HG03460 (cell line): ENCODE measurements around the gene CDHR1.

ENCODE experiments used
- ATAC-seq: cut with Tn5 transposase; IDR thresholded peaks from one replicate; pipeline ENCODE4 v1.9.1; 2021; ENCODE audit not compliant: unreplicated experiment

The CDHR1 gene

GRCh38 chr10:84198206-84198915 is 4.0 kb downstream of the CDHR1 start:
- no peak for ATAC-seq

- no peak for ATAC-seq
Measured at GRCh38 chr10:84200537-84201243, 6.4 kb downstream of the CDHR1 start.

- ATAC-seq = no peak
Measured at GRCh38 chr10:84201244-84201606, 6.9 kb downstream of the CDHR1 start.

GRCh38 chr10:84201682-84202081 is 7.3 kb downstream of the CDHR1 start:
- no peak for ATAC-seq

GRCh38 chr10:84202349-84202748 is 8.0 kb downstream of the CDHR1 start:
- ATAC-seq = no peak

GRCh38 chr10:84204122-84204521 is 9.8 kb downstream of the CDHR1 start:
- peak; percentile 61 for ATAC-seq

GRCh38 chr10:84204610-84205009 is 10.3 kb downstream of the CDHR1 start:
- no peak for ATAC-seq

- peak; percentile 71 for ATAC-seq
Measured at GRCh38 chr10:84205049-84205852, 10.9 kb downstream of the CDHR1 start.

- ATAC-seq = no peak
Measured at GRCh38 chr10:84205853-84206525, 11.7 kb downstream of the CDHR1 start.

GRCh38 chr10:84208023-84208422 is 13.7 kb downstream of the CDHR1 start:
- ATAC-seq = no peak

GRCh38 chr10:84211566-84211965 is 17.2 kb downstream of the CDHR1 start:
- no peak for ATAC-seq

GRCh38 chr10:84212014-84212413 is 17.7 kb downstream of the CDHR1 start:
- ATAC-seq = no peak

- no peak for ATAC-seq
Measured at GRCh38 chr10:84213076-84213475, 18.7 kb downstream of the CDHR1 start.

GRCh38 chr10:84214046-84214572 is 19.8 kb downstream of the CDHR1 start:
- ATAC-seq = no peak

- ATAC-seq = peak; percentile 79
Measured at GRCh38 chr10:84214612-84215235, 20.4 kb downstream of the CDHR1 start.

GRCh38 chr10:84216834-84217233 is 22.5 kb downstream of the CDHR1 start:
- ATAC-seq = no peak

GRCh38 chr10:84217746-84218145 is 23.4 kb downstream of the CDHR1 start:
- ATAC-seq = no peak

GRCh38 chr10:84221916-84222315 is 27.6 kb downstream of the CDHR1 start:
- ATAC-seq = no peak

GRCh38 chr10:84224411-84225028 is 30.2 kb downstream of the CDHR1 start:
- no peak for ATAC-seq
